T1000 (cell line): ENCODE data around the gene ODF2L.
"Not testable (repeated sequence)": the region's sequence is repeated elsewhere in the genome, so short reads cannot be mapped to it uniquely, and the experiment has no call there.

ENCODE experiments used
- DNase-seq: peaks from one replicate; lab custom pipeline; 2025; ENCODE audit warnings: mixed read lengths; lab: John Stamatoyannopoulos, UW

ODF2L gene

GRCh38 chr1:86387916-86388627 lies 8.1 kb downstream of the ODF2L start:
- no peak for DNase-seq

GRCh38 chr1:86382878-86383277 lies 13.2 kb downstream of the ODF2L start:
- DNase-seq = no peak

DNA sequence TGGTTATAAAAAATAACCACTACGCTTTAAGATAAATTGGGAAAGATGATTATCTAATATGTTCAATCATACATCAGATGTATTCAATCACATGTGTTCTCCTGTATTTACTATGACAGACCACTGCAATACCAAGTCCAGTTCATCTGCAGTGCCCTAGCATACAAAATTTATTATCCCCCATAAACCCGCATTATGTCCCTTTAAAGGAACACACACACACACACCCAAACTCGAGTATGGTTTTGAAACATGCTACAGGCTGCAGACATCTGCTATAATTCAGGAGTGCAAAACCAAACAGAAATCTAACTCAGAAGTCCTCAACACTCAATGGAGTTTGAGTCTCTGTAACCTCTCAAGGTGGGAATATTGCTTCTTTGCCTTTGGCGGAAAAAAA lies 14.9 kb downstream of the ODF2L start:
- no peak for DNase-seq

- DNase-seq = no peak
Measured at GRCh38 chr1:86380257-86380861, 15.8 kb downstream of the ODF2L start.

GRCh38 chr1:86378813-86379212 lies 17.3 kb downstream of the ODF2L start:
- no peak for DNase-seq

GRCh38 chr1:86377341-86377740 lies 18.8 kb downstream of the ODF2L start:
- no peak for DNase-seq

GRCh38 chr1:86375688-86376087 lies 20.4 kb downstream of the ODF2L start:
- no peak for DNase-seq

- no peak for DNase-seq
Measured at GRCh38 chr1:86370601-86371022, 25.5 kb downstream of the ODF2L start.

GRCh38 chr1:86365896-86366295 lies 30.2 kb downstream of the ODF2L start:
- DNase-seq = no peak

GRCh38 chr1:86362807-86363206 lies 33.3 kb downstream of the ODF2L start:
- DNase-seq = no peak

- DNase-seq = no peak
Measured at GRCh38 chr1:86357796-86358195, 38.3 kb downstream of the ODF2L start.

DNA sequence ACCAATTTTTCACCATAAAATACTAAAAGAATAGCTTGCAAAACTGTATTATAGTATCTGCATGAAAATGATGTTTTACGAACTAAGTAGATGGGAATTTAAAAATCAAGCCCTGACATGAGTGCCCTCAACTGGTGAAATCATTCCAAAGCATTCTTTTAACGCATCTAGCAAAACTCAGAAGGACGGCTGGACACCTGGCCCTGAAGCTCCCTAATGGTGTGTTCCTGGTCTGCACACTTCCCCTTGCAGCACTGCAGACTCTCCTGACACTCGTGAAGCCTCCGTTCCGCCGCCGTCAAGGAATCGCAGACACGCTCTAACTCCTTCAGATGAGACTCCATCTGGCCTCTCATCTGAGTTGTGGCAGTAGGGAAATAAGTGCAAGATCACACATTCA lies 39.9 kb downstream of the ODF2L start:
- DNase-seq = no peak

DNA sequence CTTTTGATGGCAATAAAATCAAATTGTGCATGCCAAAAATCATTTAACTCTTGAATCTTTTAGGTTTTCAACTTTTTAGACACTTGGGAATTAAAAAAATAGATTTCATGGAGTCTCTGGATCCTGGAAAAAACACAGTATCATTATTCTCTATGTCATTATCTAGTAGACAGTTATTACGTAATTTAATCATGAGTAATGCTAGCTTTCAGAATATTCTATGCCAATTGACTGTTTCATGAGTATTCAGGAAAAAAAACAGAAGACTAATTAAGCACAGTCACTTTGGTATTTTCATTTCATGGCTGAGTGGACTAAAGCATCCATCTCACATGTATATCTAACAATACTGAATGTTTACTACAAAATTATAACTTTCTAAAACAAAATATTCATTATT lies 44.0 kb downstream of the ODF2L start:
- no peak for DNase-seq

GRCh38 chr1:86350230-86350629 lies 45.9 kb downstream of the ODF2L start:
- not testable (repeated sequence) for DNase-seq

DNA sequence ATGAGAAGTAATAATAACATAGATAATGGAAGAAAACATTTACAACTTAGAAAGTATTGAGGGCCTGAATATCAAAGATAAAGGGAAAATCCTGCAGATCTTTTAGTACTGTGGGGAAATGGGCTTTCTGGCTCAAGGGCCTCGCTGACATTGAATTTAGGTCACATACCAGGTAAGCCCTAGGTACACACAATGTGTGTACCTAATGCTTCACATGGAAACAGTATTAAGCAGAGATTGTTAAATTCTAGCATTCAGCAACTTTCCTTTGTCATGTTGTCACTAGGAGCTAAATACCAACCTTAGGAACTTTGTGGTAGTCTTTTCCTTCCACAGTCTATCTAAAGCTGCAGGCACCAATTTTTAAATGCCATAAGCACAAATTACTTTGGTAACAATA lies 49.7 kb downstream of the ODF2L start:
- no peak for DNase-seq

GRCh38 chr1:86345042-86345441 lies 51.1 kb downstream of the ODF2L start:
- no peak for DNase-seq

GRCh38 chr1:86339906-86340305 lies 56.2 kb downstream of the ODF2L start:
- DNase-seq = no peak

DNA sequence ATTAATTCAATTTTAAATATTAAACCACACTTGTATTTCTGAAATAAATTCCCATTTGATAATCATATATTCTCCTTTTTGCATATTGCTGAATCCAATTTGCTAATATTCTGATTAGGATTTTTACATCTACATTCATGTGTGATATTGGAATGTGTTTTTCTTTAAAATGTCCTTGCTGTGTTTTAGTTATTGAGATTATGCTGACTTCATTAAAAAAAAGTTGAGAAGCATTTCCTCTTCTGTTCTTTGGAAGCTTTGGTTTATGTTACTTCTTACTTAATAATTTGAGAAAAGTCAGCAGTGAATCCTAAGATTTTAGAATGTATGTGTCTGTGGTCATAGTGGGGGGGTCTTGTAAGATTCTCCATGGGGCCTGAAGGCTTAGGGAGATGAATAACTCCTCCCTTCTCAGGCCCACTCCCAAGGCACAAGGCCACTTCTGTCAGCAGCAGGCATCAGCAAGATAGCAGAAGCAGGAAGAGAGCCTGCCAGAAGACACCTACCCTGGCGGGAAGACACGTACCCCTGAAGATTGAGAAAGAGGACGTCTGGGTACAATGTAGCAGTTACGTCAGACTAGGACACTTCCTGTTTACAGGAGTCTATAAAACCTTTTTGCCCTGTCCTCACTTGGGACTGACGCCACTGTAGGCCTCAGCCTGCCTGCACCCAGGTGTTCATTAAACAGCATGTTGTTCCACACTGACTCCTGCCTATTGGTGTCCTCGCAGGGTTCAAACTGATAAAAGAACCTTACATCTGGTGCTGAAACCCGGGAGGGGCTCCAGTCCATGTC lies 56.9 kb downstream of the ODF2L start:
- no peak for DNase-seq

GRCh38 chr1:86335916-86336315 lies 60.2 kb downstream of the ODF2L start:
- DNase-seq = no peak

DNA sequence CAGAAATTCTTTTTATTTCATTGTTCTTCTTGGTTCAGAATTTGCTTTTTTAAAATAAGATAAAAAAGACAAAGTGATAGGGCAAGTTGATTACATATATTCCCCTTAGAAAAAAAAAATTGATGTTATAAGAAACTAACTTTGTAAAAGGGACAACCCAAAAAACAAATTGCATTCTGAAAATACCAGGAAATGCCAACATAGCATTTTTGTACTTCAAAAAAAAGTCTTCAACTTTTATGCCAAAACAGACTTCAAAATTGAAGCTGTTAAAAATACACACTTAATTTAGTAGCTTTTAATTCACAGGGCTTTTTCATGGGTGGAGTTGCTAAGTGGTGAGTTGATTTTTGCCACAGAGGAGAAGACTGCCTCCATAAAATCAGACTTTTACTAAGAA lies 70.9 kb downstream of the ODF2L start:
- no peak for DNase-seq

- DNase-seq = no peak
Measured at GRCh38 chr1:86324130-86324822, 71.8 kb downstream of the ODF2L start.

GRCh38 chr1:86322241-86322640 lies 73.9 kb downstream of the ODF2L start:
- no peak for DNase-seq
